Measurements from ENCODE around the gene TMEFF2. TPM values are rescaled to one million over a fixed set of nuclear protein-coding genes. Genes with fewer than 3 reads are reported as not detected.

TMEFF2 gene
- total and polyA plus RNA-seq, 4 donors, result 0.08 TPM; not detected in 3

- TF ChIP-seq REST (IDR thresholded peaks at IDR 0.05) (no peak), HNF4G (IDR thresholded peaks at IDR 0.05) (no peak), MAX (IDR thresholded peaks at IDR 0.05) (no peak)
Measured at GRCh38 chr2:192216336-192216735, 21.6 kb upstream of the TMEFF2 start (continued).

GRCh38 chr2:192215096-192215877 lies 20.6 kb upstream of the TMEFF2 start:
- no peak for DNase-seq (ENCODE audit: low spot score)
- H3K36me3 ChIP-seq (ENCODE audit: control insufficient read depth in 4 of 4, insufficient read depth in 3 of 4, low read depth in 1 of 4, low read length in 3 of 4), result no peaks in the 10 kb centered on the region
- no peaks in the 10 kb centered on the region for H3K4me1 ChIP-seq (ENCODE audit: control insufficient read depth in 4 of 4, insufficient read depth in 4 of 4, low read length in 3 of 4)
- no peak overlapping the region for H3K4me3 ChIP-seq (ENCODE audit: low read depth in 1 of 3, low read length in 3 of 3)
- no peaks in the 10 kb centered on the region for H3K27me3 ChIP-seq (ENCODE audit: control insufficient read depth in 4 of 4, insufficient read depth in 4 of 4, low read length in 3 of 4)
- no peak overlapping the region for H3K9ac ChIP-seq (ENCODE audit: low read depth in 1 of 2, low read length in 2 of 2)
- peaks cover 0 to 2% (median 0%) of the 10 kb centered on the region in 4 donors for H3K9me3 ChIP-seq (ENCODE audit: control insufficient read depth in 4 of 4, low read length in 3 of 4)
- H3K27ac ChIP-seq (ENCODE audit: low read depth in 1 of 2, low read length in 2 of 2), result no peak overlapping the region
- TF ChIP-seq HNF4G (IDR thresholded peaks at IDR 0.05) (no peak), GABPA (IDR thresholded peaks at IDR 0.05 in 1 of 2, conservative IDR thresholded peaks at IDR 0.05 in 1 of 2) (no peak), CTCF (IDR thresholded peaks at IDR 0.05; ENCODE audit: low read depth, low read length, missing input control) (no peak), MAX (IDR thresholded peaks at IDR 0.05) (no peak), RXRA (IDR thresholded peaks at IDR 0.05) (no peak), ZBTB33 (IDR thresholded peaks at IDR 0.05) (no peak), NR2F2 (IDR thresholded peaks at IDR 0.05) (no peak), EGR1 (IDR thresholded peaks at IDR 0.05; ENCODE audit: low read depth in 2 of 2) (no peak), RAD21 (IDR thresholded peaks at IDR 0.05) (no peak), FOXA1 (IDR thresholded peaks at IDR 0.05) (no peak), YY1 (IDR thresholded peaks at IDR 0.05) (no peak), SP1 (IDR thresholded peaks at IDR 0.05) (no peak), TAF1 (conservative IDR thresholded peaks at IDR 0.05) (no peak), ATF3 (IDR thresholded peaks at IDR 0.05) (no peak), REST (IDR thresholded peaks at IDR 0.05) (no peak), HNF4A (conservative IDR thresholded peaks at IDR 0.05) (no peak), FOXA2 (IDR thresholded peaks at IDR 0.05) (no peak), JUND (IDR thresholded peaks at IDR 0.05) (no peak)
